Measurements from ENCODE around the gene GRK1.
"Not testable (repeated sequence)": the region's sequence is repeated elsewhere in the genome, so short reads cannot be mapped to it uniquely, and the experiment has no call there.

The GRK1 gene

GRCh38 chr13:113723410-113724015, 56.5 kb downstream of the GRK1 start:
- TF ChIP-seq CTCF (IDR thresholded peaks at IDR 0.05; ENCODE audit: control extremely low read depth, extremely low read depth, low read depth, missing control alignments), result no peak
- DNase-seq (ENCODE audit: extremely low spot score), result no peak
- POLR2A ChIA-PET, result no interaction called here
- CTCF ChIA-PET, result no interaction called here

GRCh38 chr13:113724016-113724758, 57.2 kb downstream of the GRK1 start:
- no peak for TF ChIP-seq CTCF (IDR thresholded peaks at IDR 0.05; ENCODE audit: control extremely low read depth, extremely low read depth, low read depth, missing control alignments)
- ChIA-PET CTCF (interaction anchor here (0.9 to 1.4 kb wide), 4 partner anchors 56 to 502 kb away, joined by 3 to 6 read pairs (median 4); partner anchors contain the start of gene GRK1), POLR2A (no interaction called here)
- DNase-seq (ENCODE audit: extremely low spot score), result no peak

- POLR2A ChIA-PET, result no interaction called here
- peak; percentile 83 for DNase-seq (ENCODE audit: extremely low spot score)
- CTCF ChIA-PET, result interaction anchor here (0.9 to 1.4 kb wide), 4 partner anchors 56 to 501 kb away, joined by 3 to 6 read pairs (median 4); partner anchors contain the start of gene GRK1
- peak; percentile 83 for TF ChIP-seq CTCF (IDR thresholded peaks at IDR 0.05; ENCODE audit: control extremely low read depth, extremely low read depth, low read depth, missing control alignments)
These were observed 57.8 kb downstream of the GRK1 start for GRCh38 chr13:113724780-113725315.

- CTCF ChIA-PET, result interaction anchor here (1.2 to 1.4 kb wide), 2 partner anchors 58 to 64 kb away, joined by 3 to 6 read pairs; partner anchors contain the start of gene GRK1
- DNase-seq (ENCODE audit: extremely low spot score); POLR2A ChIA-PET: not testable (repeated sequence)
These were observed 58.5 kb downstream of the GRK1 start for GRCh38 chr13:113725329-113726105.

- CTCF ChIA-PET; DNase-seq (ENCODE audit: extremely low spot score); POLR2A ChIA-PET: not testable (repeated sequence)
These were observed 59.2 kb downstream of the GRK1 start for GRCh38 chr13:113726106-113726821.

GRCh38 chr13:113726961-113727411, 60.0 kb downstream of the GRK1 start:
- ChIA-PET POLR2A (no interaction called here), CTCF (no interaction called here)
- no peak for TF ChIP-seq CTCF (IDR thresholded peaks at IDR 0.05; ENCODE audit: control extremely low read depth, extremely low read depth, low read depth, missing control alignments)
- no peak for DNase-seq (ENCODE audit: extremely low spot score)

GRCh38 chr13:113728571-113729054, 61.6 kb downstream of the GRK1 start:
- TF ChIP-seq CTCF (IDR thresholded peaks at IDR 0.05; ENCODE audit: control extremely low read depth, extremely low read depth, low read depth, missing control alignments), result no peak
- ChIA-PET CTCF (no interaction called here), POLR2A (no interaction called here)
- no peak for DNase-seq (ENCODE audit: extremely low spot score)
